GM12873 (cell line): ENCODE results near the gene RNF214.

Experiments used
- CTCF ChIP-seq: IDR thresholded peaks from 2 replicates; pipeline ENCODE4 v1.5.1; 2012; ENCODE audit warnings: low read depth, mild to moderate bottlenecking, moderate library complexity, low read length, control low read depth; ENCODE audit not compliant: insufficient read depth; ENCODE audit errors: missing control alignments

Gene RNF214

DNA sequence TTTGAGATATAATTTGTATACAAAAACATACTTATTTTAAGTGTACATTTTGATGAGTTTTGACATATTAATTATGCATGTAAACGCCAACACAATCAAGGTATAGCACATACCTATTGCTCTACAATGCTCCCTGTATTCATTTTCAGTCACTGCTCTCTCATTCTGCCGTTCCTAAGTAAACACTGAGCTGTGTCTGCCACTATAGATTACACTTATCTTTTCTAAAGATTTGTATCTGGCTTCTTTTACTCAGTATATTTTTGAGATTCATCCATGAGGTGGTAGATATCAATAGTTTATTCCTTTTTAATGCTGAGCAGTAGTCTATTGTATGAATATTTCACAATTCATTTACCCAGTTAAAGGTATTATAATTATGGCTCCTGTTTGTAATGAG is 33.3 kb downstream of the RNF214 start:
- TF ChIP-seq CTCF = no peak

- no peak for TF ChIP-seq CTCF
Measured at GRCh38 chr11:117269856-117270255, 37.4 kb downstream of the RNF214 start.

DNA sequence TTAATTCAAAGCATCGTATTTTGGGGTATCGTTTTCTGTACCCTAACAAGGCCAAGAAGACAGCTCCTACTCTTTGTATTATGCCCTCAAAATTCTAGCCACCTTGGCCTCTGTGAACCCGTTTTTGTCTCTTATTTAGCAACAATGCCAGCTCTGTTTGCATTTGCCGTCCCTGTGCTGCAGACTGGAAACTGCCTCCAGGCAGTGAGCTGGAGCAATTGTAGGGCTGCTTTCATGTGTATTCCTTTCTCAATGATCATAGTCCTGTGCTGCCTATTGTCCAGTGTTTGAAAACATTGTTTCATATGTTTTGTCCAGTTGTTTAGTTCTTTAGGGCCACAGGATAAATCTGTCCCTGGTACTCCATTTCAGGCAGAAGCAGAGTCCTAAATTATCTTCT is 38.7 kb downstream of the RNF214 start:
- TF ChIP-seq CTCF = no peak

DNA sequence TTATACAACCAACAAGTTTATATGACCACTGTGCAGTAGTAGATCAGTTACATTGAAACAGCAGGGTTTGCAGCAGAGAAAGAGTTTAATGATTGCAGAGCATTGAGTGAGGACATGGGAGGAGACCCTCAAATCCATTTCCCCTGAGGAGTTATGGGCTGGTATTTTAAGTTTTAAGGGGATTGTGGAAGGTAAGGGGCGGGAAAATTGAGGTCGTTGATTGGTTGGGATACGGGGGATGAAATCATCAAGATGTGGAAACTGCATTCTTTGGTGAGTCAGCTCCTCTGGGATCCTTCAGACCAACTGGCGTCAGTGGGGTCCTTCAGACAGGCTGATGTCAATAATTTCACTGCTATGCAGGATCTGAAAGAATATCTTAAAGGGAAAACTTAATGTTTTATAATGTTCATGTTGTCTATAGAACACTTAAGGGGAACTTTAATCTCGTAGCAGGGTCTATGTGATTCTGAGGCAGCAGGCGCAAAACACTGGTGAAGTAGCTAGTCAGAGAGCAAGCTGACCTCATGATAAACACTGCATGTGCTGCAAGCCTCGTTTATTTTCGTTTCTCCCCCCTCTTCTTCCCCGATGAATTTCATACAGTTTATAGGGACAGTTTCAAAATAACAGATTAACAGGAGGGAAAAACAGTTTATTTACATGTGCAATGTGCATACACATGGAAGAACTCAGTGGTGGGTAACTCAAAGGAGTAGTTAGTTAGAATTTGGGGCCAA is 41.2 kb downstream of the RNF214 start:
- no peak for TF ChIP-seq CTCF

- no peak for TF ChIP-seq CTCF
Measured at GRCh38 chr11:117278347-117278746, 45.9 kb downstream of the RNF214 start.

- no peak for TF ChIP-seq CTCF
Measured at GRCh38 chr11:117279711-117280376, 47.4 kb downstream of the RNF214 start.

DNA sequence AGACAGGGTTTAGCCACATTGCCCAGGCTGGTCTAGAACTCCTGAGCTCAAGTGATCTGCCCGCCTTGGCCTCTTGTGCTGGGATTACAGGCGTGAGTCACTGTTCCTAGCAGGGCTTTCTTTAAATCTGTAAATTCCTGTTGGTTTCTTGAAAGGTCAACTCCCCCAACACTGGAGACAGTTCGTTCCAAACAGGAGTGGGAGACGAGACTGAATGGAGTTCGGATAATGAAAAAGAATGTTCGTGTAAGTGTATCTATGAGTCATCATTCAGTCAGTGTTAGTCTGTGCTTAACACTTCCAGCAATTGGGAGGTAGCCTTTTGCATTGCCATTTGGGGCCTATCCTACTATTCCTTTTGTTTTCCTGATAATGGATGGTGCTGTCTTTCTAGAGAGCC is 48.7 kb downstream of the RNF214 start:
- TF ChIP-seq CTCF = no peak
